Effector memory CD4-positive, alpha-beta T cell (primary cell): ENCODE measurements around the gene AMER2.

ENCODE experiments used
- DNase-seq, 3 donors: peaks; one replicate each; pipeline ENCODE4 v3.0.0-alpha.2; 2020
- H3K27ac ChIP-seq: 2 replicates; pipeline ENCODE4 v1.7.0; 2013; ENCODE audit warnings: mild to moderate bottlenecking, low read length, moderate library complexity; ENCODE audit not compliant: insufficient read depth, poor library complexity, severe bottlenecking
- H3K27me3 ChIP-seq: replicated peaks from 2 replicates; pipeline ENCODE4 v1.7.0; 2013; ENCODE audit warnings: mild to moderate bottlenecking, low read length; ENCODE audit not compliant: insufficient read depth, control insufficient read depth, poor library complexity, severe bottlenecking
- H3K36me3 ChIP-seq: 2 replicates; pipeline ENCODE4 v1.7.0; 2013; ENCODE audit warnings: mild to moderate bottlenecking, low read length, moderate library complexity; ENCODE audit not compliant: control insufficient read depth, insufficient read depth
- H3K4me1 ChIP-seq: 2 replicates; pipeline ENCODE4 v1.7.0; 2013; ENCODE audit warnings: low read length, mild to moderate bottlenecking; ENCODE audit not compliant: control insufficient read depth, insufficient read depth, poor library complexity, severe bottlenecking
- H3K4me3 ChIP-seq: 2 replicates; pipeline ENCODE4 v1.7.0; 2013; ENCODE audit warnings: low read length, low read depth, mild to moderate bottlenecking; ENCODE audit not compliant: insufficient read depth, poor library complexity, severe bottlenecking
- H3K9me3 ChIP-seq: 2 replicates; pipeline ENCODE4 v1.7.0; 2013; ENCODE audit warnings: mild to moderate bottlenecking, low read length, moderate library complexity; ENCODE audit not compliant: control insufficient read depth

The AMER2 gene

GRCh38 chr13:25136880-25137787 is 35.0 kb downstream of the AMER2 start:
- Histone ChIP-seq H3K4me1 (no peaks in the 10 kb centered on the region), H3K27me3 (no peaks in the 10 kb centered on the region), H3K4me3 (no peak overlapping the region), H3K9me3 (peaks cover 4% of the 10 kb centered on the region), H3K27ac (no peak overlapping the region), H3K36me3 (no peaks in the 10 kb centered on the region)
- DNase-seq: no peak

DNA sequence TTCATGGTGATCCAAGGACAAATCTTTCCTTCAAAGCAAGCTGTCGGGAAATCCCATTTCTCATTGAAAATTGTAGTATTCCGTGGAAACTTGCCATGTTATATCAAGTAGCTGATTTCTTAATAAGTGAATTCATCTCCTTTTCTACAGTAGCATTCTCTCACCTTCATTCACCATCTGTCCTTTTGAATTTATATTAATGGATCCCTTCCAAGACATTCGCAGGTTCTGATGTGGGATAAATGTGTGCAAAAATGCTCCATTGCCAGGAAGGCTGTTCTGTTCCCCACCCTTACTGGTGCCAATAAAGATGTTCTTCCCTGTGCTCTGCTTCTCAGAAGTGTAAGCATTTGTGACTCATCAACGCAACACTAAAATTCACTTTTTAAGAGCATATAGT is 36.2 kb downstream of the AMER2 start:
- no peaks in the 10 kb centered on the region for H3K27me3 ChIP-seq
- no peaks in the 10 kb centered on the region for H3K36me3 ChIP-seq
- no peak for DNase-seq
- H3K27ac ChIP-seq: no peak overlapping the region
- H3K9me3 ChIP-seq: peaks cover 4% of the 10 kb centered on the region
- no peaks in the 10 kb centered on the region for H3K4me1 ChIP-seq
- no peak overlapping the region for H3K4me3 ChIP-seq

GRCh38 chr13:25132751-25133390 is 39.2 kb downstream of the AMER2 start:
- no peak for DNase-seq
- Histone ChIP-seq H3K4me1 (no peaks in the 10 kb centered on the region), H3K36me3 (no peaks in the 10 kb centered on the region), H3K27me3 (no peaks in the 10 kb centered on the region), H3K27ac (no peak overlapping the region), H3K9me3 (peaks cover 4% of the 10 kb centered on the region), H3K4me3 (no peak overlapping the region)

DNA sequence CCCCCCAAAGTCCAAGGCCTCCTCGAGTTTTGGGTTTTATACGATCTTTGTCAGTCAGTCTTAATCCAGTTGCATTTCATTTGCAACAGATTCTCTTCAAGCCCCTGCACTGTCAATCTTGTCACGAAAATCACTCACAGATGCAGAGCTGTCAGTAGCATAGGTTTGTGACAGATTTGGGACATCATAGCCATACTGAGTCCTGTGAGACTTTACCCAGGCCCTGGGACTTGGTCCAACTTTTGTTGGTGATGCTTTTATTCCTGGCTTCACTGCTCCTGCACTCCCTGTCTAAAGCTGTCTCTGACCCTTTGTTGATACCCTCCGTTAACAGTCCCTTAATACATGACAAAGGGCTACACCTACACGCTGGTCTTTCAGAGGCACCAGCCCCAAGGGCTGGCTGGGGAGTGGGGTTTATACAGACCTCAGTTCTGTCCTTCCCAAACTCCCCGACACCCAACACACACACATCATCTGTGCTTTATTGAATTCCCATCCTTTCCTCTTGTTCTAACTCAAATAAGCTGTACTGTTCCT is 40.1 kb downstream of the AMER2 start:
- DNase-seq: no peak
- Histone ChIP-seq H3K4me1 (no peaks in the 10 kb centered on the region), H3K27me3 (no peaks in the 10 kb centered on the region), H3K9me3 (peaks cover 4% of the 10 kb centered on the region), H3K4me3 (no peak overlapping the region), H3K27ac (no peak overlapping the region), H3K36me3 (no peaks in the 10 kb centered on the region)

DNA sequence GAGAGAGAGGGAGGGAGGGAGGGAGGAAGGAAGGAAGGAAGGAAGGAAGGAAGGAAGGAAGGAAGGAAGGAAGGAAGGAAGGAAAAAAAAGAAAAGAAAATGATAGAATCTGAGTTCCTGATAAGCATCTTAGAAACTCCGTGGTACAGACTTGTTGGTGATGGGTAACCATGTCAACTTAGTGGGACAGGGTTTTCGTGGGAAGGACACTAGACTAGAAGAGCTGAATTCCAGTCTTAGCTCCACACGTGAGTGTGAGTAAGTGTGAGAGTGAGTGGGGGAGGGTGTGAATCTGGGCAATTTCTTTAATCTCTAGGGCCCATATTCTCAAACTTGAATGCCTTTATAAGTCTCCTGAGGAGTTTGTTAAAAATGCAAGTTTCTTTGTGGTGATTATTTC is 41.1 kb downstream of the AMER2 start:
- Histone ChIP-seq H3K4me3 (no peak overlapping the region), H3K27ac (no peak overlapping the region), H3K4me1 (no peaks in the 10 kb centered on the region), H3K36me3 (no peaks in the 10 kb centered on the region), H3K27me3 (no peaks in the 10 kb centered on the region), H3K9me3 (peaks cover 4% of the 10 kb centered on the region)
- DNase-seq: no peak

GRCh38 chr13:25118378-25118905 is 53.6 kb downstream of the AMER2 start:
- Histone ChIP-seq H3K27me3 (no peaks in the 10 kb centered on the region), H3K27ac (no peak overlapping the region), H3K4me3 (no peak overlapping the region), H3K9me3 (no peaks in the 10 kb centered on the region), H3K4me1 (no peaks in the 10 kb centered on the region), H3K36me3 (no peaks in the 10 kb centered on the region)
- DNase-seq: no peak

DNA sequence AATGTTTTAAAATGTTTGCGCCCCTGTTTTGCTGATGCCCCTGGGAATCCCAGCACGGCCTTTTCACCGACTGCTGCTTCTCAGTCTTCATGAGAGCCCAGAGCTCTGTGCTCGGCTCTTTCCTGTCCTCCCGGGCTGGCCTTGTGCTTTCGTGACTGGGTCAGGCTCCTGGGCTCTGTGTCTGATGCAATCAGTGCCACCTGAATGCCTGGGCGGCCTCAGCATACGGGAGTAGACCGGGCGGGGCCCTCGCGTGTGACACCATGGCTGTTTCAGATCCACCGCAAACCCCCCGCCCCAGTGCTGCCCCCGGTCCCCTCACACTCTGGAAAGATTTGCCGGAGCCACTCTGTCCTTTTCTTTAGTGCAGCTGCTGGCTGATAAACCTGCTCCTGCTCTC is 54.8 kb downstream of the AMER2 start:
- no peak for DNase-seq

GRCh38 chr13:25116044-25116443 is 56.0 kb downstream of the AMER2 start:
- no peak overlapping the region for H3K4me3 ChIP-seq
- no peaks in the 10 kb centered on the region for H3K9me3 ChIP-seq
- no peaks in the 10 kb centered on the region for H3K27me3 ChIP-seq
- no peak for DNase-seq
- H3K36me3 ChIP-seq: no peaks in the 10 kb centered on the region
- H3K27ac ChIP-seq: no peak overlapping the region
- no peaks in the 10 kb centered on the region for H3K4me1 ChIP-seq

More for the DNA sequence above, 54.8 kb downstream of the AMER2 start:
- no peaks in the 10 kb centered on the region for H3K9me3 ChIP-seq
- no peak overlapping the region for H3K4me3 ChIP-seq
- no peaks in the 10 kb centered on the region for H3K27me3 ChIP-seq
- no peak overlapping the region for H3K27ac ChIP-seq
- H3K4me1 ChIP-seq: no peaks in the 10 kb centered on the region
- H3K36me3 ChIP-seq: no peaks in the 10 kb centered on the region

DNA sequence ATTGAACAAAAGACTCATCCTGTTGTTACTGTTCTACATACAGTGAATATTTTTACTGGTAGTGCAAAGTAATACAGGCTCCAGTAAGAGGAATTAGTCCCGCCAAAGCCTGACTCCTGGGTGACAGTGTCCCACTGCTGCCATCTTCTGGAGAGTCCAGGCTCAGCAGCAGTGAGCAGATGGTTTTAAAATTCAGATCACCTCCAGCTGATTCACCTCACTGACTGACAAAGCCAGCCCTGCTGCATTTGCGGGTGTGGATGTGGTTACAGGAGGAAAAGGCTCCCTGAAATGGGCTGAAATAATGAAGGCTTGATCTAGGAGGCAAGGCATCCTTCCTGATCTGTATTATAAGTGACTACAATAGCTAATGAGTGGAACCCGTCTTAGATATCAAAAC is 57.9 kb downstream of the AMER2 start:
- no peaks in the 10 kb centered on the region for H3K9me3 ChIP-seq
- no peaks in the 10 kb centered on the region for H3K4me1 ChIP-seq
- no peaks in the 10 kb centered on the region for H3K36me3 ChIP-seq
- no peak overlapping the region for H3K27ac ChIP-seq
- H3K27me3 ChIP-seq: no peaks in the 10 kb centered on the region
- H3K4me3 ChIP-seq: no peak overlapping the region
- peak in 2 of 3 donors; percentile 9 to 12 for DNase-seq
